PC-3 (cell line): Measurements from ENCODE around the gene SVOPL. TPM values are rescaled to one million over a fixed set of nuclear protein-coding genes. Genes with fewer than 3 reads are reported as not detected.

Experiments
- ATAC-seq: fragments of 200-7000 bp; cut with Tn5 transposase; 2 replicates; pipeline ENCODE4 v1.9.1; 2020; ENCODE audit warnings: mild to moderate bottlenecking, moderate library complexity
- BruUV-seq: library from RNA; stranded (reverse); fragments of 400-500 nt; replicated peaks from 2 replicates; lab custom pipeline; 2021; lab: Mats Ljungman, UMichigan
- CTCF ChIA-PET: fragments of 300-600 bp; sonication (Branson Sonifier 250); formaldehyde crosslinking; loops from one replicate; lab custom pipeline; 2022; ENCODE audit warnings: antibody characterized with exemption; lab: Charles Lee
- POLR2A ChIA-PET: fragments of 300-600 bp; sonication (Branson Sonifier 250); formaldehyde crosslinking; loops from one replicate; lab custom pipeline; 2022; ENCODE audit warnings: antibody characterized with exemption; ENCODE audit not compliant: unreplicated experiment; lab: Charles Lee
- DNase-seq: peaks from one replicate; pipeline ENCODE4 v3.0.0-alpha.2; 2015
- H2AFZ ChIP-seq: fragments of 300-600 bp; sonication (generic); 2 replicates; pipeline ENCODE4 v1.6.0; 2016; ENCODE audit warnings: antibody characterized with exemption, low read length
- H3F3A ChIP-seq: fragments of 300-600 bp; sonication (generic); one replicate; pipeline ENCODE4 v1.6.0; 2017; ENCODE audit warnings: antibody characterized with exemption, low read length, control low read depth, mild to moderate bottlenecking; ENCODE audit not compliant: unreplicated experiment
- H3K27ac ChIP-seq: fragments of 300-600 bp; sonication (generic); 2 replicates; pipeline ENCODE4 v1.5.1; 2016; ENCODE audit warnings: mild to moderate bottlenecking, low read length
- H3K27me3 ChIP-seq: fragments of 300-600 bp; sonication (generic); 2 replicates; pipeline ENCODE4 v1.6.1; 2016; ENCODE audit warnings: low read length, mixed read lengths
- H3K36me3 ChIP-seq: fragments of 300-600 bp; sonication (generic); 2 replicates; pipeline ENCODE4 v1.6.1; 2016; ENCODE audit warnings: low read depth, mixed run types, low read length, mixed read lengths
- H3K4me1 ChIP-seq: fragments of 300-600 bp; sonication (generic); 2 replicates; pipeline ENCODE4 v1.5.1; 2016; ENCODE audit warnings: low read length; ENCODE audit not compliant: insufficient read depth
- H3K4me2 ChIP-seq: fragments of 300-600 bp; sonication (generic); 2 replicates; pipeline ENCODE4 v1.6.0; 2016; ENCODE audit warnings: low read length
- H3K4me3 ChIP-seq: fragments of 300-600 bp; sonication (generic); 2 replicates; pipeline ENCODE4 v1.5.1; 2016; ENCODE audit warnings: mild to moderate bottlenecking, low read length, mixed read lengths
- H3K79me2 ChIP-seq: fragments of 300-600 bp; sonication (generic); 2 replicates; pipeline ENCODE4 v1.6.1; 2017; ENCODE audit warnings: low read length, mixed read lengths
- H3K9ac ChIP-seq: fragments of 300-600 bp; sonication (generic); 2 replicates; pipeline ENCODE4 v1.6.0; 2016; ENCODE audit warnings: mild to moderate bottlenecking, low read length
- H3K9me2 ChIP-seq: fragments of 300-600 bp; sonication (generic); replicated peaks from 2 replicates; pipeline ENCODE4 v1.6.1; 2016; ENCODE audit warnings: mixed run types, low read length, mixed read lengths
- H3K9me3 ChIP-seq: fragments of 300-600 bp; sonication (generic); 2 replicates; pipeline ENCODE4 v1.6.1; 2016; ENCODE audit warnings: low read length, mixed read lengths
- H4K20me1 ChIP-seq: fragments of 300-600 bp; sonication (generic); 2 replicates; pipeline ENCODE4 v1.6.1; 2016; ENCODE audit warnings: low read length, mixed read lengths
- CTCF ChIP-seq: fragments of 300-600 bp; sonication (generic); conservative IDR thresholded peaks from 2 replicates; pipeline ENCODE4 v1.5.1; 2017; ENCODE audit warnings: antibody characterized with exemption, low read depth, mild to moderate bottlenecking, low read length
- EZH2 ChIP-seq: fragments of 300-600 bp; sonication (generic); IDR thresholded peaks from one replicate; pipeline ENCODE4 v1.6.1; 2017; ENCODE audit warnings: antibody characterized with exemption, mild to moderate bottlenecking, low read length; ENCODE audit not compliant: unreplicated experiment
- EZH2phosphoT487 ChIP-seq: fragments of 300-600 bp; sonication (generic); IDR thresholded peaks from 2 replicates; pipeline ENCODE4 v1.6.1; 2018; ENCODE audit warnings: mild to moderate bottlenecking, antibody characterized with exemption, low read length, borderline replicate concordance
- intact Hi-C: fragments of 100-400 bp; cut with micrococcal nuclease; formaldehyde crosslinking; loops from 2 replicates; pipeline ENCODE4 v1.9.0; 2023
- total RNA-seq: library from RNA; depleted of rRNA; stranded (reverse); fragments of >200 nt; gene quantifications from 2 replicates; pipeline ENCODE4 v1.2.3, GENCODE V29; 2014

Gene SVOPL
- total RNA-seq, 1 experiment from 2014 or later: not detected

- no peak overlapping the region for H3K4me2 ChIP-seq
- no peak for DNase-seq
- H3K9me3 ChIP-seq: no peaks in the 10 kb centered on the region
- POLR2A ChIA-PET: no interaction called here
- H3K79me2 ChIP-seq: no peaks in the 10 kb centered on the region
- H3K9ac ChIP-seq: no peak overlapping the region
- no TSS peak for BruUV-seq
- ATAC-seq: no peak
- intact Hi-C loops: no loop called here
- no peaks in the 10 kb centered on the region for H3K4me1 ChIP-seq
- H4K20me1 ChIP-seq: no peaks in the 10 kb centered on the region
- H3K4me3 ChIP-seq: no peak overlapping the region
- TF ChIP-seq EZH2 (no peak), CTCF (no peak)
- H3K36me3 ChIP-seq: no peaks in the 10 kb centered on the region
- H3K27me3 ChIP-seq: no peaks in the 10 kb centered on the region
- no peaks in the 10 kb centered on the region for H3F3A ChIP-seq
- no peaks in the 10 kb centered on the region for H3K9me2 ChIP-seq
- CTCF ChIA-PET: no interaction called here
- no peak overlapping the region for H2AFZ ChIP-seq
- no peak overlapping the region for H3K27ac ChIP-seq
Observed at GRCh38 chr7:138603549-138604318, 97.4 kb downstream of the SVOPL start.

- H3K27ac ChIP-seq: no peak overlapping the region
- POLR2A ChIA-PET: no interaction called here
- no peak overlapping the region for H3K4me2 ChIP-seq
- no peak for TF ChIP-seq EZH2phosphoT487
- TF ChIP-seq EZH2: no peak
- no peak for TF ChIP-seq CTCF
- H3K9me2 ChIP-seq: no peaks in the 10 kb centered on the region
- ATAC-seq: no peak
- no peaks in the 10 kb centered on the region for H3K36me3 ChIP-seq
- no peaks in the 10 kb centered on the region for H3K4me1 ChIP-seq
- BruUV-seq: no TSS peak
- no peak overlapping the region for H2AFZ ChIP-seq
- no peak overlapping the region for H3K4me3 ChIP-seq
- CTCF ChIA-PET: no interaction called here
- no peaks in the 10 kb centered on the region for H3K27me3 ChIP-seq
- intact Hi-C loops: no loop called here
- no peak overlapping the region for H3K9ac ChIP-seq
- H4K20me1 ChIP-seq: no peaks in the 10 kb centered on the region
- no peaks in the 10 kb centered on the region for H3F3A ChIP-seq
- no peaks in the 10 kb centered on the region for H3K79me2 ChIP-seq
- no peak for DNase-seq
- no peaks in the 10 kb centered on the region for H3K9me3 ChIP-seq
Observed at GRCh38 chr7:138602451-138602850, 98.7 kb downstream of the SVOPL start.

GRCh38 chr7:138595454-138595853 is 105.7 kb downstream of the SVOPL start:
- Histone ChIP-seq H4K20me1 (no peaks in the 10 kb centered on the region), H3K27ac (no peak overlapping the region), H3K36me3 (no peaks in the 10 kb centered on the region), H3K4me2 (no peak overlapping the region), H3K4me1 (no peaks in the 10 kb centered on the region), H3K9me2 (no peaks in the 10 kb centered on the region), H3K27me3 (no peaks in the 10 kb centered on the region), H3F3A (no peaks in the 10 kb centered on the region), H3K4me3 (no peak overlapping the region), H2AFZ (no peak overlapping the region), H3K79me2 (no peaks in the 10 kb centered on the region), H3K9me3 (no peaks in the 10 kb centered on the region), H3K9ac (no peak overlapping the region)
- no TSS peak for BruUV-seq
- POLR2A ChIA-PET: no interaction called here
- TF ChIP-seq CTCF (no peak), EZH2 (no peak), EZH2phosphoT487 (no peak)
- ATAC-seq: no peak
- intact Hi-C loops: no loop called here
- CTCF ChIA-PET: no interaction called here
- no peak for DNase-seq
